Measurements from ENCODE around the gene SPATA13. TPM values are rescaled to one million over a fixed set of nuclear protein-coding genes. Genes with fewer than 3 reads are reported as not detected.

Gene SPATA13
- total and polyA plus RNA-seq, 2 donors (not counting 1 experiment from before 2014, with no cell fraction given): 5.7 to 8.3 TPM

DNA sequence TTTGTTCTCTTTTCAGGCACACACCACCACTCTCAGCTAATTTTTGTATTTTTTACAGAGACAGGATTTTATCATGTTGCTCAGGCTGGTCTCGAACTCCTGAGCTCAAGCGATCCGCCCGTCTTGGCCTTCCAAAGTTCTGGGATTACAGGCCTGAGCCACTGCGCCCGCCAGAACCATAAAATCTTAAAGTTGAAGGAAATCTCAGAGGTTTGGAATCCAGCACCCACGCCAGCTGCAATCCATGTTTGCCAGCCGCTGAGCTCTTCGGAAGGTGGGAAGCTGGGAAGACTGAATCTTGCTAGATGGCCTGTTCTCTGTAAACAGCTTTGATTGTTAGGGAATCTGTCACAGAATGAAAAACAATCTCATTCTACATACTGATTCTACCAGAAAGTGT, 38.5 kb downstream of the SPATA13 start:
- no peak for DNase-seq
- CTCF ChIA-PET: no interaction called here

GRCh38 chr13:24202215-24202614, 41.7 kb downstream of the SPATA13 start:
- H3K4me2 ChIP-seq (replicated peaks; ENCODE audit: low read depth, low read length, poor library complexity, severe bottlenecking): no peak overlapping the region
- H3K9ac ChIP-seq (ENCODE audit: low read length): no peak overlapping the region
- H3K27me3 ChIP-seq (replicated peaks in 1 of 4; ENCODE audit: control extremely low read depth in 1 of 4, control insufficient read depth in 3 of 4, insufficient read depth in 4 of 4, low read length in 3 of 4): peaks cover 0 to 3% (median 0%) of the 10 kb centered on the region in 4 experiments
- no peak overlapping the region for H3K4me3 ChIP-seq (ENCODE audit: control extremely low read depth in 1 of 5, extremely low read depth in 1 of 5, insufficient read depth in 1 of 5, low read depth in 2 of 5, low read length in 4 of 5)
- Mint-ChIP-seq H3K4me3 (no peak overlapping the region), H3K27ac (no peak overlapping the region), H3K9me3 (ENCODE audit: insufficient read depth) (no peaks in the 10 kb centered on the region), H3K4me1 (peaks cover 16% of the 10 kb centered on the region), H3K27me3 (peaks cover 10% of the 10 kb centered on the region)
- DNase-seq (no peak), ATAC-seq (ENCODE audit: low read depth) (no peak)
- peaks cover 9 to 15% of the 10 kb centered on the region in 2 donors for H3K4me1 ChIP-seq (ENCODE audit: control insufficient read depth in 2 of 2, insufficient read depth in 2 of 2, low read length in 2 of 2)
- 99% methylated on average over 5 of the region's 7 CpGs for WGBS (ENCODE audit: insufficient coverage)
- CTCF ChIA-PET: interaction anchor here (1.1 kb wide), 1 partner anchor 26 kb away, joined by 3 read pairs; no protein-coding TSS in a partner anchor
- H3K79me2 ChIP-seq (ENCODE audit: control insufficient read depth, insufficient read depth, low read length): no peaks in the 10 kb centered on the region
- H2AFZ ChIP-seq (ENCODE audit: insufficient read depth, low read depth, low read length, poor library complexity, severe bottlenecking): no peak overlapping the region
- POLR2A ChIA-PET: no interaction called here
- H4K20me1 ChIP-seq (ENCODE audit: control insufficient read depth, insufficient read depth, low read length, poor library complexity, severe bottlenecking): no peaks in the 10 kb centered on the region
- H3K27ac ChIP-seq (ENCODE audit: low read length in 2 of 2): no peak overlapping the region
- intact Hi-C loops (cut with micrococcal nuclease): no loop called here
- no peaks in the 10 kb centered on the region for H3K9me3 ChIP-seq (ENCODE audit: control extremely low read depth in 1 of 3, control insufficient read depth in 2 of 3, insufficient read depth in 1 of 3, low read length in 2 of 3)
- no peak for TF ChIP-seq EZH2 (IDR thresholded peaks at IDR 0.05; ENCODE audit: borderline replicate concordance, insufficient read depth, low read depth, low read length, poor library complexity, severe bottlenecking)
- TF ChIP-seq, protein P1, sequence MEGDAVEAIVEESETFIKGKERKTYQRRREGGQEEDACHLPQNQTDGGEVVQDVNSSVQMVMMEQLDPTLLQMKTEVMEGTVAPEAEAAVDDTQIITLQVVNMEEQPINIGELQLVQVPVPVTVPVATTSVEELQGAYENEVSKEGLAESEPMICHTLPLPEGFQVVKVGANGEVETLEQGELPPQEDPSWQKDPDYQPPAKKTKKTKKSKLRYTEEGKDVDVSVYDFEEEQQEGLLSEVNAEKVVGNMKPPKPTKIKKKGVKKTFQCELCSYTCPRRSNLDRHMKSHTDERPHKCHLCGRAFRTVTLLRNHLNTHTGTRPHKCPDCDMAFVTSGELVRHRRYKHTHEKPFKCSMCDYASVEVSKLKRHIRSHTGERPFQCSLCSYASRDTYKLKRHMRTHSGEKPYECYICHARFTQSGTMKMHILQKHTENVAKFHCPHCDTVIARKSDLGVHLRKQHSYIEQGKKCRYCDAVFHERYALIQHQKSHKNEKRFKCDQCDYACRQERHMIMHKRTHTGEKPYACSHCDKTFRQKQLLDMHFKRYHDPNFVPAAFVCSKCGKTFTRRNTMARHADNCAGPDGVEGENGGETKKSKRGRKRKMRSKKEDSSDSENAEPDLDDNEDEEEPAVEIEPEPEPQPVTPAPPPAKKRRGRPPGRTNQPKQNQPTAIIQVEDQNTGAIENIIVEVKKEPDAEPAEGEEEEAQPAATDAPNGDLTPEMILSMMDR (IDR thresholded peaks at IDR 0.05): no peak
- no peaks in the 10 kb centered on the region for H3K36me3 ChIP-seq (replicated peaks in 1 of 2; ENCODE audit: control extremely low read depth in 1 of 2, control insufficient read depth in 1 of 2, extremely low read depth in 1 of 2, insufficient read depth in 2 of 2, low read length in 1 of 2)

More for the DNA sequence above, 38.5 kb downstream of the SPATA13 start:
- peaks cover 8% of the 10 kb centered on the region for H3K27me3 Mint-ChIP-seq
- no peaks in the 10 kb centered on the region for H3K9me3 Mint-ChIP-seq (ENCODE audit: insufficient read depth)
- WGBS (ENCODE audit: insufficient coverage): no CpG with 5 or more reads among the region's 9 CpGs
- Histone ChIP-seq H3K79me2 (ENCODE audit: control insufficient read depth, insufficient read depth, low read length) (no peaks in the 10 kb centered on the region), H3K4me1 (ENCODE audit: control insufficient read depth in 2 of 2, insufficient read depth in 2 of 2, low read length in 2 of 2) (peaks cover 8 to 10% of the 10 kb centered on the region in 2 donors), H4K20me1 (ENCODE audit: control insufficient read depth, insufficient read depth, low read length, poor library complexity, severe bottlenecking) (no peaks in the 10 kb centered on the region), H3K27ac (ENCODE audit: low read length in 2 of 2) (no peak overlapping the region), H2AFZ (ENCODE audit: insufficient read depth, low read depth, low read length, poor library complexity, severe bottlenecking) (no peak overlapping the region), H3K4me3 (ENCODE audit: control extremely low read depth in 1 of 5, extremely low read depth in 1 of 5, insufficient read depth in 1 of 5, low read depth in 2 of 5, low read length in 4 of 5) (no peak overlapping the region), H3K9ac (ENCODE audit: low read length) (no peak overlapping the region), H3K27me3 (replicated peaks in 1 of 4; ENCODE audit: control extremely low read depth in 1 of 4, control insufficient read depth in 3 of 4, insufficient read depth in 4 of 4, low read length in 3 of 4) (peaks cover 0 to 3% (median 0%) of the 10 kb centered on the region in 4 experiments), H3K36me3 (replicated peaks in 1 of 2; ENCODE audit: control extremely low read depth in 1 of 2, control insufficient read depth in 1 of 2, extremely low read depth in 1 of 2, insufficient read depth in 2 of 2, low read length in 1 of 2) (no peaks in the 10 kb centered on the region), H3K9me3 (ENCODE audit: control extremely low read depth in 1 of 3, control insufficient read depth in 2 of 3, insufficient read depth in 1 of 3, low read length in 2 of 3) (no peaks in the 10 kb centered on the region), H3K4me2 (replicated peaks; ENCODE audit: low read depth, low read length, poor library complexity, severe bottlenecking) (no peak overlapping the region)
- POLR2A ChIA-PET: no interaction called here
- no peak overlapping the region for H3K4me3 Mint-ChIP-seq
- no peak overlapping the region for H3K27ac Mint-ChIP-seq
- TF ChIP-seq, protein P1 (IDR thresholded peaks at IDR 0.05): no peak
- TF ChIP-seq EZH2 (IDR thresholded peaks at IDR 0.05; ENCODE audit: borderline replicate concordance, insufficient read depth, low read depth, low read length, poor library complexity, severe bottlenecking): no peak
- ATAC-seq (ENCODE audit: low read depth): no peak
- peaks cover 16% of the 10 kb centered on the region for H3K4me1 Mint-ChIP-seq
- intact Hi-C loops (cut with micrococcal nuclease): no loop called here

All from B cell (primary cell).